Measurements from ENCODE around the gene TMSB10.
"Not testable (repeated sequence)": the region's sequence is repeated elsewhere in the genome, so short reads cannot be mapped to it uniquely, and the experiment has no call there.

Gene TMSB10

DNA sequence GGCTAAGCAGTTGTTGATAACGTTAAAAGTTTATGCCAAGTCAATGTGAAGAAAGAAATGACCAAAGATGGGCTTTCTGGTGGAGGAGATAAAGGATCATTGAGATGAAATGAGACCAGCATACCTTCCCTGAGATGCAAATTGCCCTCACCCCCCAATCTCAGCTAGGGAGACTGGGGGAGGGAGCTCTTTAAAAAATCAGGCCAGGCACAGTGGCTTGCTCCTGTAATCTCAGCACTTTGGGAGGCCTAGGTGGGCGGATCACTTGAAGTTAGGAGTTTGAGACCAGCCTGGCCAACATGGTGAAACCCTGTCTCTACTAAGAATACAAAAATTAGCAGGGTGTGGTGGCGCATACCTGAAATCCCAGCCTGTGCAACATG, 34.6 kb downstream of the TMSB10 start:
- no peak for DNase-seq (ENCODE audit: low read depth)

- DNase-seq (ENCODE audit: low read depth) = no peak
Measured at GRCh38 chr2:84940831-84941412, 35.5 kb downstream of the TMSB10 start.

DNA sequence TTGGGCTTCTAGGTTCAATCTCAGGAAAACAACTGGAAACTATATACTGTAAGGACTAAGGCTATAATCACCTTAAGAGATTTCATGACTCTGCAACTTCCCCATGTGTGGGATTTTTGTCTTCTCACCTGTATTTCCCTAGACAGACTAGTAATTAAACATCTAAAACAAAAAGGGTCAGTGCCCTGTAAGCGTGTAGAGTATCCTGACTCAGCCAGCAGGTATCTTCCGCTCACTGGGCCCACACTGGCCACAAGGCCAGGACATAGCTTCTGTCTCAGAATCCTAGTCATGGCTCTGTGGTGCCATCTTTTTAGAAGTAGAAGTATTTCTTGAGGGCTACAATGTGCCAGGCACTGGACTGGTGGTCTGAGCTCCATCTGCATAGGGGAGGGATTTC, 36.7 kb downstream of the TMSB10 start:
- no peak for DNase-seq (ENCODE audit: low read depth)

- DNase-seq (ENCODE audit: low read depth) = no peak
Measured at GRCh38 chr2:84942964-84943421, 37.5 kb downstream of the TMSB10 start.

DNA sequence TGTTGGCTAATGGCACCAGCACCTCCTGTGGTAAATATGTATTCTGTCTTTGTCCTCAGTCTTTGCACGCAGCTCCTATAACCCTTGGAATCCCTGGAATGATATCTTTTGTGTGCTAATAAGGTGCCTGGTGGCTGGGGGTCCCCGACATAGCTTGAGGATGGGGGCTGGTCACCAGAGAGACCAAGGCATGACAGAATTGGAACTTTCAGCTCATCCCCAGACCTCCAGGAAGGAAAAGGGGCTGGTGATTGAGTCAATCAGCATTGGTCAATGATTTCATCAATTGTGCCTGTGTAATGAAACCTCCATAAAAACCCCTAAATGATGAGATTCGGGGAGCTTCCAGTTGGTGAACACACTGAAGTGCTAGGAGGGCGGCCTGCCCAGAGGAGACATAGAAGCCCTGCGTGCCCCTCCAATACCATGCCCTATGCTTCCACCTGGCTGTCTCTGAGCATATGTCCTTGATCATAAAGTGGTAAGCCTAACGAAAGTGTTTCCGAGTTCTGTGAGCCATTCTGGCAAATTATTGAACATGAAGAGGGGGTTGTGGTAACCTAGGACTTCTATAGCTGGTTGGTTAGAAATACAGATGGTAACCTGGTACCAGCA, 38.9 kb downstream of the TMSB10 start:
- DNase-seq (ENCODE audit: low read depth) = no peak

- DNase-seq (ENCODE audit: low read depth) = not testable (repeated sequence)
Measured at GRCh38 chr2:84945838-84946203, 40.4 kb downstream of the TMSB10 start.

DNA sequence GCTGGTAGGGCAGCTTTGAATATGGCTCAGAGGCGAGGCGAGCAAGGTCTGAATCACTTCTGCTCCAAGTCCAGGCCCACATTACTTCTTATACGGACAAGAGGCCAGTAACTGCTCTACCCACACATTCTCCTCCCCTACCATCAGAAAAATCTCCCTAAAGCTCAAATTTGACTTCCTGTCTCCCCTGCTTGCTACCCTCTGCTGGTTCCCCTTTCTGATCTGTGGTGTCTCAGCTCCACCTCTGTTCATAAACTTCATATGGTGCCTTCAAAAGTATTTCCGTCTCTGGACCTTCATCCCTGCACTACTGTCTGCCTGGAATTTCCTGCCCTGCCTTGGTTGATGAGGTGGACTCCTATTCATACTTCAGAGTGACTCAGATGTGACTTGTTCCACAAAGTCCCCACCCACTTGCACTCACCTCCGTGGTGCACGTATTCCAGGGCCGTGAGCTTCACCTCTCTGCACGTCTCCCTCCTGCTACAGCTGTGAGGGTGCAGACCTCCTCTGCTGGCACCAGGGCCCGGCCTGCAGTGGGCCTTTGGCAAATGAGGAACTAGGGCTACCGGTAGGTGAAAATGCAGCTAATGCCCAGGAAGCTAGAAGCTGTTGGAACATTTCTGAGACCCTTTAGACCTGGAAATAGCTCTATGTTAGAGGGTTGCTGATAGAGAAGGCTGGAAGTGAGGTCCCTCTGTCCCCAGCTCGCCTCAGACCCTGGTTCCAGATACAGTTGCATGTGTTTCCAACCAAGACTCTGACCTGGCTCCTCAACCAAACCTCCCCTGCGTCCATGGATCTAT, 41.0 kb downstream of the TMSB10 start:
- DNase-seq (ENCODE audit: low read depth) = peak; percentile 55

GRCh38 chr2:84947010-84947593, 41.6 kb downstream of the TMSB10 start:
- DNase-seq (ENCODE audit: low read depth) = no peak

DNA sequence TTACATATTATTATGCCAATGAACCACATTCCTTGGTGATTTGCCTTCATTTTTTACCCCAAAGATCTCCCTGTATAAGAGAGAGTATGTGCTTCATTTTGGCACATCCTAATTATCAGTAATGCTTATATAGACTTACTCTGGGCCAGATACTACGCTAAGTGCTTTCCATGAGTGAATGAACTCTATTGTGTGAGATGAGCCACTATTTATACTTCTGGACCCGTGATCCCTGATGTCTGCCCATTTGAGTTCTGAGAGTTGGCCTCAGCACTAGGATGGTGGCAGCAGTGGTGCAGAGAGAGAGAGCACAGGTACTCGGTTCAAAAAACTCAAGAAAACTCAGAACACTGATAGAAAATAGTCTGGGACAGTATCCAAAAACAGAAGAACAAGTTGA, 48.1 kb downstream of the TMSB10 start:
- no peak for DNase-seq (ENCODE audit: low read depth)

DNA sequence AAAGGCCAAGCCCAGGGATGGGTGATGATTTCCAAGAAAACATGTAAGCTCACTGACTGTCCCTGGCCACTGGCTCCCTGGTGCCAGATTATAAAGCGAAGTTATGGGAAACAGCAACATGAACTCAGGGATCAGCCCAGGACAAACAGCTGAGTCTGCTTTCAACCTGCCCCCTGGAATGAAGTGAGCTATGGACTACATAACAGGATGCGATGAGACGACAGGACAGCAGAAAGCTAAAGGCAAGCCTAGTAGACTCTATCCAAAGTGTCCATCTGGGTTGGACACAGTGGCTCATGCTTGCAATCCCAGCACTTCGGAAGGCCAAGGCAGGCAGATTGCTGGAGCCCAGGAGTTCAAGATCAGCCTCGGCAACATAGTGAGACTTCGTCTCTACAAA, 48.9 kb downstream of the TMSB10 start:
- DNase-seq (ENCODE audit: low read depth) = no peak
